NK-92 treated with Interleukin-12 subunit alpha and Interleukin-12 subunit beta, amount 100 ng/mL, for 24 hours (cell line): ENCODE results near the gene GFPT2.

Experiments
- DNase-seq: peaks from one replicate; lab custom pipeline; 2025; lab: John Stamatoyannopoulos, UW

GFPT2 gene

GRCh38 chr5:180333661-180334060 lies 19.5 kb downstream of the GFPT2 start:
- DNase-seq: no peak

GRCh38 chr5:180332861-180333260 lies 20.3 kb downstream of the GFPT2 start:
- no peak for DNase-seq

GRCh38 chr5:180332051-180332517 lies 21.1 kb downstream of the GFPT2 start:
- no peak for DNase-seq

- no peak for DNase-seq
Measured at GRCh38 chr5:180331647-180331950, 21.5 kb downstream of the GFPT2 start.

- DNase-seq: no peak
Measured at GRCh38 chr5:180330810-180331646, 22.1 kb downstream of the GFPT2 start.

GRCh38 chr5:180330270-180330648 lies 22.9 kb downstream of the GFPT2 start:
- DNase-seq: no peak

GRCh38 chr5:180329606-180330269 lies 23.4 kb downstream of the GFPT2 start:
- DNase-seq: no peak

- no peak for DNase-seq
Measured at GRCh38 chr5:180329138-180329435, 24.0 kb downstream of the GFPT2 start.

- peak; percentile 60 for DNase-seq
Measured at GRCh38 chr5:180328296-180329137, 24.6 kb downstream of the GFPT2 start.

- DNase-seq: no peak
Measured at GRCh38 chr5:180326989-180327565, 26.1 kb downstream of the GFPT2 start.

- no peak for DNase-seq
Measured at GRCh38 chr5:180324601-180324950, 28.6 kb downstream of the GFPT2 start.

GRCh38 chr5:180323941-180324600 lies 29.1 kb downstream of the GFPT2 start:
- DNase-seq: no peak

- DNase-seq: no peak
Measured at GRCh38 chr5:180323160-180323559, 30.0 kb downstream of the GFPT2 start.

GRCh38 chr5:180318456-180319089 lies 34.6 kb downstream of the GFPT2 start:
- DNase-seq: no peak

- DNase-seq: no peak
Measured at GRCh38 chr5:180316586-180316985, 36.5 kb downstream of the GFPT2 start.

- peak; percentile 49 for DNase-seq
Measured at GRCh38 chr5:180315762-180316212, 37.3 kb downstream of the GFPT2 start.

- DNase-seq: peak; percentile 65
Measured at GRCh38 chr5:180313677-180314505, 39.2 kb downstream of the GFPT2 start.

GRCh38 chr5:180311216-180311615 lies 41.9 kb downstream of the GFPT2 start:
- no peak for DNase-seq

- no peak for DNase-seq
Measured at GRCh38 chr5:180306796-180307195, 46.3 kb downstream of the GFPT2 start.

GRCh38 chr5:180305481-180305880 lies 47.7 kb downstream of the GFPT2 start:
- no peak for DNase-seq
